ENCODE results near the gene TMEM184A.
"Not testable (repeated sequence)": the region's sequence is repeated elsewhere in the genome, so short reads cannot be mapped to it uniquely, and the experiment has no call there.

TMEM184A gene

DNA sequence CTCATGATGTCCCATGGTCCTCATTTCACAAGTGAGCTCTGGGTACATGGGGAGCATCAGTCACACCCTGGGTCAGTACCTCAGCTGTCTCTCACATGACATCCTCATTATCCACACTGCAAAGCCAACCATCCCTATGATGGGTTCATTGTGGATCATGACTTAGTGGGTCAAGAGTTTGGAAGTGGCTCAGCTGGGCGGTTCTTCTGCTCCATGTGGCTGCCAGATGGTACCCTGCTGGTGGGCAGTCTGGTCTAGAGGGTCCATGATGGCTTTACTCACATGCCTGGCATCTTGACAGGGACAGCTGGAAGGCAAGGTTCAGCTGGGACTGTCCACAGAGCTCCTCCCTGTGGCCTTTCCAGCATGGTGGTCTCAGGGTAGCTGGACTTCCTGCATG is 33.0 kb upstream of the TMEM184A start:
- no peak for DNase-seq

DNA sequence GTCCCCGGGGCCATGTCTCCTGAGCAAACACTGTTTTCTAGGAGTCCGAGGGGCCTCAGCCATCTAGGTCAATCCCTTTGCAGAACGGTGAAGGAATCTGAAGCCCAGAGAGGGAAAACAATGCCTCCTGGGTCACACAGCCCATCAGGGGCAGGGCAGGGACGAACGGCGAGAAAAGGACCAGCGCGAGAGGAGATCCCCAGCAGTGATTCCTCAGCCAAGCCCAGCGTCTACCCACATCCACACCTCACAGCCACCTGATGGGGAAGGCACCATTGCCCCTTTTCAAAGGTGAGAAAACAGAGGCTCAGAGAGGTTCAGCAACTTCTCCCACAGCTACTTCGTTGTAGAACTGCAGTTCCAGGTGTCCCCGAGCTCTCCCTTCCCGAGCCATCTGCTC is 31.7 kb upstream of the TMEM184A start:
- no peak for DNase-seq

DNA sequence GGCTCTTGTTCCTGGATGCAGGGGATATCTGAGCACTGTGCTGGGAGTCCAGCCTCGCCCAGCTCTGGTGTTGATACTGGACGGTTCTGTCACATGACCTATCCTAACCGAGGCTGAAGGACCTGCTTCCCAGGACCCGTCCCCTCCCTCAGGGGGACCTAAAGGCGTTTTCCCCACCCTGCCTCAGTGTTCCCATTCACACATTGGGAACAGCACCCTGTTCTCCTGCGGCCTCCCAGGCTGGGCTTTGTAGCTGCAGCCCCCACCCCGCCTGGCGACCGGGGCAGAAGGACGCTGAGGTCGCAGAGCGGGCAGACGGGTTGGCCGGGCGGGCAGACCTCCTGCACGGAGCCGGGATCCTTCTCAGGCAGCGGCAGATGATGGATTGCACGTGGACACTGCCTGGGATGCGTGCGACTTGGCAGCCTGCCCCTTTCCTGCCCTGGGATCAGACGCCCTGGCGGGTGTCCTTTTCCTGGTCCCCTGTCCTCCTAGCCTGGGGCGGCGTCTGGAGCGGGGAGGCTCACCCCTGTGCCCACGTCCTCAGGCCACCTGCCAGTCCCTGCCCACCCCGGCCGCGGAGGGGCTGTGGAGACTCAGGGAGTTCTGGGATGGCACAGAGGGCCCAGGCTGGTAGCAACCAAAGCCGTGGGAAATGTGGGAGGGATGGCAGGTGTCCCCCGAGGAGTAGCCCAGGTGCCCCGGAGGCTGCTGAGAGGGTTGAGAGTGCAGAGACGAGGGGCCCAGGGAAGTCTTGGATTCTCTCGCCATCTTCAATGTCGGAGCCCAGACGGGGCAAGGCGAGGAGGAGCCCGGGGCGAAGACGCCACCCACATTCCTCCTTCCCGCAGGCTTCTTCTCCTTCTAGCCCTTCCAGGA is 31.1 kb upstream of the TMEM184A start:
- DNase-seq, result no peak

DNA sequence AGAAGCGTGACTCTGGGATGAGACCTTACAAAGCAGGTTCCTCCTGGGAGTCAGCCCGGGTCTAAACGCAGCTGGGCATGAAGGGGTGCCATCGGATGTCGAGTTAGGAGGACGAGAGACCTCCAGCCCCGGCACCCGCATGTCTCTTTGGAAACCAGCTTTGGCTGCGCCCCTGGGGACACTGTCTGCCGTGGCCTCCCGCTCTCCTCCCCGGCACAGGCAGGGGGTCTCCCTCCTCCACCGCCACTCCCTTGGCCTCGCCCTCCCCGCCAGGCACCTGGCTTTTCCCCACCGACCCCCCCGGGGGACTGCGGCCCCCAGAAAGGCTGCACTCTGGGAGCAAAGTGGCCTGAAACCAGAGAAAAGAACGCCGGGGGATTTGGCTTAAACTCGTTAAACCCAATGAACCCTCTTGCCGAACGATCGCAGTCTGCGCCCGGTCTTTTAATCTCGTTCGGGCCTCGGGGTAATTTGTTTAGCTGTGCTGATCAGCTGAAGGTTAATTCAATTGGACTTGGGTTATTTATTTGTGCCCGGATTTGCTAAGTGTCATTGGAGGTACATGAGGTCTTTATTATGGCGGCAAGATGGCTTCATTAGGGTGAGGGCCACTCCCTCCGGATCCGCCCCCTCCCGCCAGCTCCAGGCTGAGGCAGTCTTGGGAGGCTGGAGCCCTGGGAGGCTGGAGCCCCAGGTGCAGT is 30.3 kb upstream of the TMEM184A start:
- DNase-seq, result no peak

DNA sequence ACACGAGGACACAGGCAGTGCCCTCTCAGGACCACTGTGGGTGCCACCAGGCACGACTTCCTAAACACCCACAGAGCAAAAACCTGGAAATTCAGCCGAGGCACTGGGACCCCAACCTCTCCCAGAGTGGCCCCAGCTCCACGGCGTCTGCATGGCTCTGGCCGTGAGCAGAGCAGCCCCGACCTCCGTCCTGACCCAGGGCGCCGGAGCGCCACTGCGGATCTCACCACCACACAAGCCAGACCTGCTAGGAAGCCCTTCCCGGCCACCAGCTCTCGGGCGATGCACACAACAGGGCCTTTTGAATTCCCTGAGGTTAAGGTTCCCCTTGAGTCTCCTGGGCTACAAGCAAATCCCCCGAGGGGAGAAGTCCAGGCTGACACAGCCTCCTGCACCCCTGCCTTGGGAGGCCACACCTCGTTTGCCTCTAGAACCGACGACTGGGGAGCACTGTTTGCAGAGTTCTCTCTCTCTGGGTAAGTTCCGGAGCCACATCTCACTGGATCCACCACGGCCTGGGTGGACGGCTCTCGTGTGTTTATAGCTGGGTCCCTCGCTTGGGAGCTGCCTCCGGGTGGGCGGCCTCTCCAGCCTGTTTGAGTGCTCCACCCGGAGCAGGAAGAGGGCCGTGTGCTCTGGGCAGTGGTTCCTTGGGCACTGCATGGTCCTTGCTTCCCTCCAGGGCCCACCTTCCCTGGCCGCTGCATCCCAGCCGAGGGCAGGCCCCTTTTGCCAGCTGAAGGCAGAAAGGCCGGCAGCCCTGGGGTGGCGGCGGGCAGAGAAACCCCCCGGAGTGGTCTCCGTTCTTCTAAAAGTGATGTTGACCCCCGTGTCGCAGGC is 29.4 kb upstream of the TMEM184A start:
- no peak for DNase-seq

DNA sequence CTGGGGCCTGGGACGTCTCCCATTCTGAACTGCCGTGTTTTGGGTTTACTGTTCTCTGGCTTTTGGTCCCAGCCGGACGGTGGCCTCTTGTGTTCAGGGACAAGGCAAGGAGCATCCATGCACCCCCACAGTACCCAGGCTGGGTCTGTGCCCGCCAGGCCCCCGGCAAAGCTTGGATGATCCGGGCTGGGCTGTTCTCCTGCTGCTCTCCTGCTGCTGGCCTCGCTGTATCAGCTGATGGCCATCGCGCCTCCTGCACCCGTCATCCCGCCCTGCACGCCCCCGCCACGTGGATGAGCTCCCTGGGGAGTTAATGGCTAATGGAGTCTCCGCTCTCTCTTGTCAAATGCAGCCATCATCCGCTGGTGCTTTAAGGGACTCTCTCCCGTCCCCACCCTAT is 28.7 kb upstream of the TMEM184A start:
- DNase-seq, result no peak

DNA sequence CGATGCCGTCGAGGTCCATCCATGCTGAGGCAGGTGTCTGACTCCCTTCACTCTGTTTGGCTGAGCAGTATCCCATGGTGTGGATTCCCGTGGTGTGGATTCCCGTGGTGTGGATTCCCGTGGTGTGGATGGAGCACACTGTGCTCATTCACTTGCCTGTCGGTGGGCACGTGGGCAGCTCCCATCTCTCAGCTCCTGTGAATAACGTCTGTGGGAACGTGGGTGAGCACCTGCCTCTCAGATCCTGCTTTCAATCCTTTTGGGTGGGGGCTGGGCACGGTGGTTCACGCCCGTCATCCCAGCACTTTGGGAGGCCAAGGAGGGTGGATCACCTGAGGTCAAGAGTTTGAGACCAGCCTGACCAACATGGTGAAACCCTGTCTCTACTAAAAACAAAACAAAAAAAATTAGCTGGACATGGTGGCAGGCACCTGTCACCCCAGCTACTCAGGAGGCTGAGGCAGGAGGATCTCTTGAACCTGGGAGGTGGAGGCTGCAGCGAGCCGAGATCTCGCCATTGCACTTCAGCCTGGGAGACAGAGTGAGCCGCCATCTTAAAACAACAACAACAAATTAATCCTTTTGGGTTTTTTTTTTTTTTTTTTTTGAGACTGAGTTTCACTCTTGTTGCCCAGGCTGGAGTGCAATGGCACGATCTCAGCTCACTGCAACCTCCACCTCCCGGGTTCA is 27.4 kb upstream of the TMEM184A start:
- DNase-seq, result not testable (repeated sequence)

DNA sequence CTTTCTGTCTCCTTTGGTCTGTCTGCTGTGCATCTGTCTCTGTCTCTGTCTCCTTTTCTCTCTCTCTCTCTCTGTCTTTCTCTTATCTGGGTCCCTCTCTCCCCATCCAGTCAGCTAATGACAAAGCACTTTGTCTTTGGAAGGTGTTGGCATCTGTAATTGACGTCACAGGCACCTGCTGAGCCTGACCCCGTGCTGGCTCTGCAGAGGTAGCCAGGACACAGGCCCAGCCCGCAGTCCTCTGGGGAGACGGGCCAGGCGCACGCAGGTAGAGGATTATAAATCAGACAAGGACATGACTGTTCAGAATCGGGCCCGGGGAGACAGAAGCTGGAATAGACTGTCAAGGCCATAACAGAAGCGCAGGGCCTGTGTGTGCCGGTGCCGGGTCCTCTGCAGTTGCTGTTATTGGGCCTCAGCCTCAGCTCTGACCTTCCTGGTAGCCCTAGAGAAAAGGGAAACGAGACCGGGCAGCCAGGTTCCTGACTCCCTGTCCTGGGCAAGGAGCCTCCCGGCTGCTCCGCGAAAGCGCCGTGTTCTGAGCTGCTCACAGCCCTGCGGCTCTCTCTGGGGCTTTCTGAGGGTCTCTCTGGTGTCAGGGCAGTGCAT is 24.5 kb upstream of the TMEM184A start:
- DNase-seq, result no peak

DNA sequence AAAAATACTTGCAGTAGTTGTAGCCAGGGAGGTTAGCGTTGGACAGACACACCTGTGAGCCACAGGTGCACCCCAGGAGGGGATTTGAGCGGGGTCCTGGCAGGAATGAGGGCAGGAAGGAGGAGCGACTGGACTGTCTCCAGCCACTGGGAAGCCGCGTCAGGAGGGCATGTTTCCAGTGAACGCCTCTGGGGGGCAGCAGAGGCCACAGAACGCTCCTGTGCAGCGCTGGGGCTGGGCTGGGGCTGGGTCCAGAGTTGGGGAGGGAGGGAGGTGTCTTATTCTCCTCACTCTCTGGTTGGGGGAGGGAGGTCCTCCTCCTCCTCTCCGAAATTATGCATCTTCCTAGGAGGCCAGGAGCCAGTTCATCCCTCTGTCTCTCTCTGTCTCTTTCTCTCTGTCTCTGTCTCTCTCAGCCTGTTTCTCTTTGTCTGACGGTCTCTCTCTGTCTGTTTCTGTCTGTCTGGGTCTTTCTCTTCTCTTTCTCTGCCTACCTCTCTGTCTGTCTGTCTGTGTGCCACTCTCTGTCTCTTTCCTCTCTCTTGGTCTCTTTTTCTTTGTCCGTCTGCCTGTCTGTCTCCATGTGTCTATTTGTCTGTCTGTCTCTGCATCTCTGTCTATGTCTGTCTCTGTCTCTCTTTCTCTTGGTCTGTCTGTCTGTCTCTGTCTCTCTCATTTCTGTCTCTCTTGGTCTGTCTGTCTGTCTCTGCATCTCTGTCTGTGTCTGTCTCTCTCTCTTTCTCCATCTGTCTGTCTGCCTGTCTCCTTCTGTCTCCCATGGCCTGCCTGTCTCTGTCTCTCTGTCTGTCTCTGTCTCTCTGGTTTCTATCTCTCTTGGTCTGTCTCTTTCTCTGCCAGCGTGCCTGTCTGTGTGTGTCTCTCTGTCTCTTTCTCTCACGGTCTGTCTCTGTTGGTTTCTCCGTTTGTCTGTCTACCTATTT is 23.7 kb upstream of the TMEM184A start:
- DNase-seq, result no peak

DNA sequence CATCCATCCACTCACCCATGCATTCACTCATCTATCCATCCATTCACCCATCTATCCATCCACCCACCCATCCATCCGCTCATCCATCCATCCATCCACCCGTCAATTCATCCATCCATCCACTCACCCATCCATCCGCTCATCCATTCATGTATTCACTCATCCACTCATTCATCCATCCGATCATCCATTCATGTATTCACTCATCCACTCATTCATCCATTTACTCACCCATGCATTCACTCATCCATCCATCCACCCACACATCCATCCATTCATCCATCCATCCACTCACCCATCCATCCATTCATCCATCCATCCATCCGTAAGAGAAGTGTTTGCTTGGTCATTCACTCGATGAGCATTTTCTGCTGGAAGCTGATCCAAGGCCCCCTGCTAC is 22.5 kb upstream of the TMEM184A start:
- no peak for DNase-seq

DNA sequence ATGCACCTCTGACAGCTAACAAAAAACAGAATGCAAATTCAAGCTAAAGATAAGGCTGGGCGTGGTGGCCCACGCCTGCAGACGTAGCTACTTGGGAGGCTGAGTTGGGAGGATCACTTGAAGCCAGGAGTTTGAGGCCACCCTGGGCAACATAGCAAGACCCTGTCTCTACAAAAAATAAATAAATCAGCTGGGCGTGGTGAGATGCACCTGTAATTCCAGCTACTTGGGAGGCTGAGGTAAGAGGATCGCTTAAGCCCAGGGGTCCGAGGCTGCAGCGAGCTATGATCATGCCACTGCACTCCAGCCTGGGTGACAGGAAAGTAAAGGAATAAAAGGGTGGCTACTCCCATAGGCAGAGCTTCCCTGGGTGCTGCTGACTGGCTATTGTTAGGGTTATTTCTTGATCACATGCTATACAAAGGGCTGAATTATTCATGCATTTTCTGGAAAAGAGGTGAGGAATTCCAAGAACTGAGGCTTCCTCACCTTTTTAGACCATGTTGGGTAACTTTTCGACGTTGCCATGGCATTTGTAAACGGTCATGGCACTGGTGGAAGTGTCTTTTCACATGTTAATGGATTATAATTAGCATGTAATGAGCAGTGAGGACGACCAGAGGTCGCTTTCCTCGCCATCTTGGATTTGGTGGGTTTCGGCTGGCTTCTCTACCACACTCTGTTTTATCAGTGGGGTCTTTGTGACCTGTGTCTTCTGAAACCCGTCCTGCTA is 20.7 kb upstream of the TMEM184A start:
- DNase-seq, result no peak

DNA sequence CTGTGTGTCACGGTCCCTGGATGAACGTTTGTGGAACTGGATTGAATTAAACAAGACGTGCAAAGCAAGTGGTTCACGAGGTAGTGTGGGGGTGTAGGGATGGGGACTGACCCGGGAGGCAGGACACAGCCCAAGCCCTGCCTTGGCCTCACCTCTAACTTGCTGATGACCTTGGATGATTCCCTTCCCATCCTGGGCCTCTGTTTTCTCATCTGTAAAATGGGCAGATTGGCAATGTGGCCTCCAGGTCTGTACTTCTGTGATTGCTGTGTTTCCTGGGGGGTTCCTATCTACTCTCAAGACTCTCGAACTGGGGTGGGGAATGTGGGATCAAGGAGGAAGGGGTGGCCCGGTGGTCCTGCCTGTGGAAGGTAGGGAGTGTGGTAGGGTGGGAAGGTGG is 19.8 kb upstream of the TMEM184A start:
- no peak for DNase-seq

DNA sequence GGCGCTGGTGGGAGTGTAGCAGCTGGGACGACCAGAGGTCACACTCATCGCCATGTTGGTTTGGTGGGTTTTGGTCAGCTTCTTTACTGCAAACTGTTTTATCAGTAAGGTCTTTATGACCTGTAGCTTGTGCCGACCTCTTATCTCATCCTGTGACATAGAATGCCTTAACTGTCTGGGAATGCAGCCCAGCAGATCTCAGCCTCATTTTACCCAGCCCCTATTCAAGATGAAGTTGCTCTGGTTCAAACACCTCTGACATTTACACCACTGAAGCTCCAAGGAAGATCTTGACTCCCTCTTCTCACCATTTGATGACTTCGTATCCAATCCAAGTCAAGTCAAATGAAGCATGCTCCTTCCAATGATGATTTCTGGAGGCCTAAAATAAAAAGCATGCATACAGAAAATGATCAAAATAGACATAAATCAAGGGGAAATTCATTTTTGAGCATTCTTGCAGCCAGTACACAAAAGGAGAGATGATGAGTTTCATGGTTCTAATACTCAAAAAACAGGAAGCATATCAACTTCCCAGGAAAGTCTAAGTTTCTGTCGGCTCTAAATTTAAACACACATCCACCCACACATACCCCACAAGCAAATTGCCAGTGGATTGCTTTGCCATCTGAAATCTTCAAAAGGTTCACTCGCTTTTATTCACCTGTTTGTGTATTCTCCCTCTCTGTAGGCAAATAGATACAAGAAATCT is 16.3 kb upstream of the TMEM184A start:
- DNase-seq, result no peak

DNA sequence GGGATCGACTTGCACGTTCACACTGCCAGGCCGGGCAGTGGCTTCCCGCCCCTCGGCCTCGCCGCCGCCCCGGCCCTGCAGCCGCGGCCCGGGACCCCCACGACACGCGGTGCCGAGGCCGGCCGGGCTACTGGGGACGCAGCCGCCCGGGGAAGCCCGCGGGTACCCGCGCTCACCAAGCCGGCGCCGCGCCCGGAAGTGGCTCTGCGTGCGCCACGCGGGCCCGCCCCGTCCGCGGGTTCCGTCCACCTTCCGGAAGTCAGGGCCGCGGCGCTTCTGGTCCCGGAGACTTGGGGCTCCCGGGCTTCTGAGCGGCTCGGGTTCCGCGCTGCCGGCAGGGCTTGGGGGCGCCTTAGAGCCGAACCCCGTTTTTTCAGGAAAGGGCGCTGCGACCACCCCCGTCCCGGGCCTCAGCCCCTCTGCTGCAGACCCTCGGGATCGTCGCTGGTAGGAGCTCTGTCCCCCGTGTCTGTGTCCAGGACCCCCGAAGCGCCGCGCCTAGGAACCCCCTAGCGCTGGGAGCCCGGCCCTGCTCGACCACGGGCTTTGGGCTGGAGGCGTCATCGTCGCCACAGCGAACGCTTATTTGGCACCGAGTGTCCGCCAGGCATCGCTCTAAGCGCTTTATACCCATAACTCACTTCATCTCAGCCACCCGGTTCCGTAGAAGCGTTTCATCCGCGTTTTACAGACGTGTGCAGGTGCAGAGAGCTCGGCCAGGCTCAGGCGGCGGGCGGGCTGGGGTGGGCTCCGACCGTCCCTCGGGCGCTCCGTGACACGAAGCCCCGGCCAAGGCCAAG is 14.0 kb upstream of the TMEM184A start, which contains the start of gene PSMG3:
Gene PSMG3 (minus strand): TSS at position 200 of the 800 bp plus-strand sequence. CDS start 693 bp downstream, outside the sequence.
- peak; percentile 75 for DNase-seq

DNA sequence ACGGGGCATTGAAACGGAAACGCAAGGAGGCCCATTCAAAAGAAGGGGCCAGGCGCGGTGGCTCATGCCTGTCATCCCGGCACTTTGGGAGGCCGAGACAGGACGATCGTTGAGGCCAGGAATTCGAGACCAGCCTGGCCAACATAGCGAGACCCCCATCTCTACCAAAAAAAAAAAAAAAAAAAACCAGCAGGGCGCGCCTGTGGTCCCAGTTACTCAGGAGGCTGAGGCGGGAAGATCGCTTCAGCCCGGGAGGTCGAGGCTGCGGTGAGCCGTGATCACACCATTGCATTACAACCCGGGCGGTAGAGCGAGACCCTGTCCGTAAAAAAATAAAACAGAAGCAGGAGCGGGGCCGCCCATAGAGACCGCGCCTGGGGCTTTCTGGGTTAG is 13.4 kb upstream of the TMEM184A start:
- no peak for DNase-seq

DNA sequence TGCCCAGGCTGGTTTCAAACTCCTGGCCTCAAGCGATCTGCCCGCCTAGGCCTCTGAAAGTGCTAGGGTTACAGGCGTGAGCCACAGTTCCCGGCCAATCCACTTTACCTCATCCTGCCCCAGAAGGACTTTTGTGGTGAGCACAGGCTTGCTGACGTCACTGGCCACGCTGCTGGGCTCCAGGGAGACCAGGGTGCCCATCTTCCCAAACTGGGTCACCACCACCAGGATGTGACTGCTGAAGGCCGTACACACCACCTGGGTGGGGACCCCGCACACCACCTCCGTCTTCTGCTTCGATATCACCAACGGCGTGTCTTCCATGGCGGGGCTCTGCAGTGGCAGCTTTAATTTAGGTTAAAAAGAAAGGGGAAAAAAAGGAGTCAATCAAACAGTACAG is 13.0 kb upstream of the TMEM184A start:
- no peak for DNase-seq

DNA sequence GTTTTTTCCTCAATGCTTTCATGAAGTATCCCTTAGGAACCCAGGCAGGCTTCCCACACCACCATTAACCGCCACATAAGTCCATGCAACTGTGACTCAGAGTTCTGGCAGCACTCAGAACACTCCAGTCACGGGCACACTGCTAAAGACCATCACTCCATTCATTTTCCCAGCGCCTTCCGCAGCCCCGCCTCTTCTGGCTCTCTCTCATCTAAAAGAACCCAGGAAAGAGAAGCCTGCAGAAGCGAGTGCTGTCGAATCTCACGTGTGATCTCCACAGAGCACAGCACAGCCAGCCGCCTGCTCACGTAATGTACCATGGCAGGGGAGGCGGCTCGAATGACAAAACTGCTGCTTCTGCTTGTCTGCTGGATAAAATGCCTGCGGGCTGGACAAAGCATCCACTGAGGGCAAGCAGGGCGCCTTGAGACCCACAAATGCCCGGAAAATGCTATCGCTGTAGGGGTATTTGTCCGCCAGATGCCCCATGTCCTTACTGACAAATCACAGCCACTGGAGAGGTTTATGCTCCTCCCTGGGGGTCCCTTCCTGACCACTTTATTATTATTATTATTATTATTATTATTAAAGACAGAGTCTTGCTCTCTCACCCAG is 12.0 kb upstream of the TMEM184A start:
- no peak for DNase-seq

DNA sequence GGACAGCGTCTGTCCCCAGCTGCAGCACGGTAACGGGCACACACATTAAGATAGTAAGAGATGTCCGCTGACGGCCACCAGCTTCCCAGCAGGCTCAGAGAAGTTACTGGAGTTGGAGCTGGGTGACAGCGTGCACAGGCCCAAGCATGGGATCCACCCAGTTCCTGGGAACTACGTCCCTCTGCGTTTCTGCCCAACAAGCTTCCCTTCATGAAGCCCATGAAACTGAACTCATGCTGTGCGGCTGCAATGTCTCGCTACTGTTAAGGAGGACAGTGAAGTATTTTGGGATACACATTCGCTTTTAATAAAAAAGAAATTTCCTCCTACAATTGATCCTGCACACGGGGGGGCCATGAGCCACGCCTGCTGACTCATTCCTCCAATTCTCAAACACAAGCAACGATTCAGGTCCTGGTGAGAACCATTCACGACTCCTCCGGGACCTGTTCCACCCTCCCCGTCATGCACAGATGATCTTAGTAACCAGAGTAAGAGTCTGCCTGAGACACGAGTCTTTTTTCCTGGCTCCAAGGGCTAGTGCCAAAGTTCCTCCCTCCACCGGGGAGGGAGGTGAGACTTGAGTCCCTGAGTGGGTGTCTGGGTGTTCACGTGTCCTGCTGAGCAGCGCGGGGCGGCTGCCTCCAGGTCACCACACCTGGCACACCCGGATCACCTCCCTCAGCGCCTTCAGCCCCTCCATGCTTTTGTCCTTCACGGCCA is 11.2 kb upstream of the TMEM184A start:
- no peak for DNase-seq

Data from GF-D8 (cell line).